ENCODE data around the gene IFI27L2.

DNA sequence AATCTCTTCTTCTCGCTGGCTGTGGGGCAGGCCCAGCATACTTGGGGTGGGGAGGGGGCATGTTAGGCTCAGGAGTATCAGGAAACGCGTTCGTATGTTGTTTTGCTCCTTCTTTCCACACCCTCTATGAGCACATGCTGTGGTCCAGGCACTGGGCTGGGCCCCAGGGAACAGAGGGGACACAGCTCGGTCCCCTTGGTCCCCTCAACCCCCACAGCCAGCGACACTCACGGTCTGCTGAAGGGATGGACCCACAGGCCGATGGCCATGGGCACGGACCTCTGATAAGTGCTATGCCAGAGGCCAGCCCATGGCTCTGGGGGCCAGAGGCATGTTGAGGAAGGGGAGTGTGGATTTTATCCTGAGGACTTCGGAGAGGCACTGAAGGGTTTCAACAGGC lies 12.7 kb downstream of the IFI27L2 start:
- TF ChIP-seq CTCF (IDR thresholded peaks at IDR 0.05), result no peak
- TF ChIP-seq POLR2A (IDR thresholded peaks at IDR 0.05), result no peak

All from adrenal gland (tissue), 5 donors.